ENCODE data around the gene PROSER1.

The PROSER1 gene

DNA sequence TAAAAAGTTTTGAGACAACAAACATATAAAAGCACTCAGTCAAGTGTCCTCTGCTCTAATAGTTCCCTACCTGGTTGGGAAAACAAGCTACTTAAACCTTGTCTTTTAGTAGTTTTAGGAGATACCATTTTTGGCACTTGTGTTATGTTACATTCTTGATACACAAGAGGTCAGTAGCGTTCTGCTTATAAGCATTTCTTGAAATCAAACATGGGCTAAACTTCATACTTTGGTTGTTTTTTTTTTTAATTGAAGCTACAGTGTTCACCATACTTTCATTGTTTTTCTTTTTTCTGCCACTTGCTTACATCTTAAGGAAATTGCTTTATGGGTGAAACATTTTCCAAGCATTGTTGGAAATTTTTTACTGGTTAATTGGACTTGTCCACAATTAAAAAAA, 13.3 kb upstream of the PROSER1 start:
- no peak for TF ChIP-seq ARNTL (CRISPR knock-in tag; IDR thresholded peaks at IDR 0.05; ENCODE audit: borderline replicate concordance, low read depth)
- ATAC-seq, result peak; percentile 67

DNA sequence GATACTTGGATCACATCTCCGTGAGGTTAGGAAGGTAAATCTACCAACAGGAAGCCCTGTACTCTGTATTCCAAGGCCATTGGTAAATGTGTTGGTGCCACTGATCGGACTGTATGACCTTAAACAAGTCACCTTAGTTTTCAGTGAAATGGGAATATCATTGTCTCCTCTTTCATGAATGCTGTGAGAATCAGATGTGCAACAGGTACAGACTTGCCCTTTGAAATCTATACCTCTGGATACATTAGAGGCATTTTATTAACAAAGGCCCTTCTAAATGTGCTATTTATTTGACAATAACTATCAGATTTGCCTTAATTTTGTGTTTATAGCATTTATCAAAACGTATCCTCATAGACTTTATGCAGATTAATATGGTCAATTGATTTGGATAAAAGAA, 11.4 kb upstream of the PROSER1 start:
- ATAC-seq, result no peak
- TF ChIP-seq SNAI2 (CRISPR knock-in tag; IDR thresholded peaks at IDR 0.05) (no peak), ZFP30 (CRISPR knock-in tag; IDR thresholded peaks at IDR 0.05) (no peak), ARNTL (CRISPR knock-in tag; IDR thresholded peaks at IDR 0.05; ENCODE audit: borderline replicate concordance, low read depth) (no peak), RARB (CRISPR knock-in tag; IDR thresholded peaks at IDR 0.05) (no peak), ZFP3 (CRISPR knock-in tag; IDR thresholded peaks at IDR 0.05) (no peak), CSDC2 (CRISPR knock-in tag; IDR thresholded peaks at IDR 0.05) (no peak), ZC3H10 (CRISPR knock-in tag; IDR thresholded peaks at IDR 0.05) (no peak), ZNF8 (CRISPR knock-in tag; IDR thresholded peaks at IDR 0.05) (no peak)
- TF ChIP-seq, protein P1, sequence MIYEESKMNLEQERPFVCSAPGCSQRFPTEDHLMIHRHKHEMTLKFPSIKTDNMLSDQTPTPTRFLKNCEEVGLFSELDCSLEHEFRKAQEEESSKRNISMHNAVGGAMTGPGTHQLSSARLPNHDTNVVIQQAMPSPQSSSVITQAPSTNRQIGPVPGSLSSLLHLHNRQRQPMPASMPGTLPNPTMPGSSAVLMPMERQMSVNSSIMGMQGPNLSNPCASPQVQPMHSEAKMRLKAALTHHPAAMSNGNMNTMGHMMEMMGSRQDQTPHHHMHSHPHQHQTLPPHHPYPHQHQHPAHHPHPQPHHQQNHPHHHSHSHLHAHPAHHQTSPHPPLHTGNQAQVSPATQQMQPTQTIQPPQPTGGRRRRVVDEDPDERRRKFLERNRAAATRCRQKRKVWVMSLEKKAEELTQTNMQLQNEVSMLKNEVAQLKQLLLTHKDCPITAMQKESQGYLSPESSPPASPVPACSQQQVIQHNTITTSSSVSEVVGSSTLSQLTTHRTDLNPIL (CRISPR knock-in tag; IDR thresholded peaks at IDR 0.05; ENCODE audit: low read depth), result no peak
- TF ChIP-seq, protein P2, sequence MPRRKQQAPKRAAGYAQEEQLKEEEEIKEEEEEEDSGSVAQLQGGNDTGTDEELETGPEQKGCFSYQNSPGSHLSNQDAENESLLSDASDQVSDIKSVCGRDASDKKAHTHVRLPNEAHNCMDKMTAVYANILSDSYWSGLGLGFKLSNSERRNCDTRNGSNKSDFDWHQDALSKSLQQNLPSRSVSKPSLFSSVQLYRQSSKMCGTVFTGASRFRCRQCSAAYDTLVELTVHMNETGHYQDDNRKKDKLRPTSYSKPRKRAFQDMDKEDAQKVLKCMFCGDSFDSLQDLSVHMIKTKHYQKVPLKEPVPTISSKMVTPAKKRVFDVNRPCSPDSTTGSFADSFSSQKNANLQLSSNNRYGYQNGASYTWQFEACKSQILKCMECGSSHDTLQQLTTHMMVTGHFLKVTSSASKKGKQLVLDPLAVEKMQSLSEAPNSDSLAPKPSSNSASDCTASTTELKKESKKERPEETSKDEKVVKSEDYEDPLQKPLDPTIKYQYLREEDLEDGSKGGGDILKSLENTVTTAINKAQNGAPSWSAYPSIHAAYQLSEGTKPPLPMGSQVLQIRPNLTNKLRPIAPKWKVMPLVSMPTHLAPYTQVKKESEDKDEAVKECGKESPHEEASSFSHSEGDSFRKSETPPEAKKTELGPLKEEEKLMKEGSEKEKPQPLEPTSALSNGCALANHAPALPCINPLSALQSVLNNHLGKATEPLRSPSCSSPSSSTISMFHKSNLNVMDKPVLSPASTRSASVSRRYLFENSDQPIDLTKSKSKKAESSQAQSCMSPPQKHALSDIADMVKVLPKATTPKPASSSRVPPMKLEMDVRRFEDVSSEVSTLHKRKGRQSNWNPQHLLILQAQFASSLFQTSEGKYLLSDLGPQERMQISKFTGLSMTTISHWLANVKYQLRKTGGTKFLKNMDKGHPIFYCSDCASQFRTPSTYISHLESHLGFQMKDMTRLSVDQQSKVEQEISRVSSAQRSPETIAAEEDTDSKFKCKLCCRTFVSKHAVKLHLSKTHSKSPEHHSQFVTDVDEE (CRISPR knock-in tag; IDR thresholded peaks at IDR 0.05), result no peak
- TF ChIP-seq, protein P3, sequence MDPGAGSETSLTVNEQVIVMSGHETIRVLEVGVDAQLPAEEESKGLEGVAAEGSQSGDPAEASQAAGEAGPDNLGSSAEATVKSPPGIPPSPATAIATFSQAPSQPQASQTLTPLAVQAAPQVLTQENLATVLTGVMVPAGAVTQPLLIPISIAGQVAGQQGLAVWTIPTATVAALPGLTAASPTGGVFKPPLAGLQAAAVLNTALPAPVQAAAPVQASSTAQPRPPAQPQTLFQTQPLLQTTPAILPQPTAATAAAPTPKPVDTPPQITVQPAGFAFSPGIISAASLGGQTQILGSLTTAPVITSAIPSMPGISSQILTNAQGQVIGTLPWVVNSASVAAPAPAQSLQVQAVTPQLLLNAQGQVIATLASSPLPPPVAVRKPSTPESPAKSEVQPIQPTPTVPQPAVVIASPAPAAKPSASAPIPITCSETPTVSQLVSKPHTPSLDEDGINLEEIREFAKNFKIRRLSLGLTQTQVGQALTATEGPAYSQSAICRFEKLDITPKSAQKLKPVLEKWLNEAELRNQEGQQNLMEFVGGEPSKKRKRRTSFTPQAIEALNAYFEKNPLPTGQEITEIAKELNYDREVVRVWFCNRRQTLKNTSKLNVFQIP (CRISPR knock-in tag; IDR thresholded peaks at IDR 0.05; ENCODE audit: borderline replicate concordance, low read depth), result no peak

DNA sequence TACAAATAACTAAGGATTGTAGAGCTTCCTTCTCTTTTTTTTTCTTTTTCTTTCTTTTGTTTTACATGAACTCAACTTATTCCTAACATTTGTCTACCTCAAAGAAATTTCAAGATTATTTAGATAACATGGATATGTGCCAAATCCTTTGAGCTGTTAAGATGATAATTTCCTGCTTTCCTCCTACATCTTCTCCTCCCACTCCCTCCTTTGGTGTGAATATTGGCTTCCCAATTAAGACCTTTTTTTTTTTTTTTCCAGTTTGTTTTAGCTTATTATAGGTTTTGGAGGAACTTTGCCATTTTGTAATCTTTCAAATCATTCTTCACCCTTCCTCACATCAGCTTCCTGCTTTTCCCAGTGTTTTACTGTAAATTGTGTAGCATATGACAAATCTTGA, 10.9 kb upstream of the PROSER1 start:
- TF ChIP-seq SNAI2 (CRISPR knock-in tag; IDR thresholded peaks at IDR 0.05) (no peak), ISL1 (CRISPR knock-in tag; IDR thresholded peaks at IDR 0.05) (no peak), BACH2 (CRISPR knock-in tag; IDR thresholded peaks at IDR 0.05; ENCODE audit: borderline replicate concordance) (no peak), RARB (CRISPR knock-in tag; IDR thresholded peaks at IDR 0.05) (no peak), PPARA (CRISPR knock-in tag; IDR thresholded peaks at IDR 0.05; ENCODE audit: borderline replicate concordance) (no peak), ZNF8 (CRISPR knock-in tag; IDR thresholded peaks at IDR 0.05) (no peak), ESRRG (CRISPR knock-in tag; IDR thresholded peaks at IDR 0.05) (no peak)
- TF ChIP-seq, protein P4, sequence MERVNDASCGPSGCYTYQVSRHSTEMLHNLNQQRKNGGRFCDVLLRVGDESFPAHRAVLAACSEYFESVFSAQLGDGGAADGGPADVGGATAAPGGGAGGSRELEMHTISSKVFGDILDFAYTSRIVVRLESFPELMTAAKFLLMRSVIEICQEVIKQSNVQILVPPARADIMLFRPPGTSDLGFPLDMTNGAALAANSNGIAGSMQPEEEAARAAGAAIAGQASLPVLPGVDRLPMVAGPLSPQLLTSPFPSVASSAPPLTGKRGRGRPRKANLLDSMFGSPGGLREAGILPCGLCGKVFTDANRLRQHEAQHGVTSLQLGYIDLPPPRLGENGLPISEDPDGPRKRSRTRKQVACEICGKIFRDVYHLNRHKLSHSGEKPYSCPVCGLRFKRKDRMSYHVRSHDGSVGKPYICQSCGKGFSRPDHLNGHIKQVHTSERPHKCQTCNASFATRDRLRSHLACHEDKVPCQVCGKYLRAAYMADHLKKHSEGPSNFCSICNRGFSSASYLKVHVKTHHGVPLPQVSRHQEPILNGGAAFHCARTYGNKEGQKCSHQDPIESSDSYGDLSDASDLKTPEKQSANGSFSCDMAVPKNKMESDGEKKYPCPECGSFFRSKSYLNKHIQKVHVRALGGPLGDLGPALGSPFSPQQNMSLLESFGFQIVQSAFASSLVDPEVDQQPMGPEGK (CRISPR knock-in tag; IDR thresholded peaks at IDR 0.05; ENCODE audit: borderline replicate concordance), result no peak
- TF ChIP-seq, protein P3 (CRISPR knock-in tag; IDR thresholded peaks at IDR 0.05; ENCODE audit: borderline replicate concordance, low read depth), result no peak
- no peak for ATAC-seq

DNA sequence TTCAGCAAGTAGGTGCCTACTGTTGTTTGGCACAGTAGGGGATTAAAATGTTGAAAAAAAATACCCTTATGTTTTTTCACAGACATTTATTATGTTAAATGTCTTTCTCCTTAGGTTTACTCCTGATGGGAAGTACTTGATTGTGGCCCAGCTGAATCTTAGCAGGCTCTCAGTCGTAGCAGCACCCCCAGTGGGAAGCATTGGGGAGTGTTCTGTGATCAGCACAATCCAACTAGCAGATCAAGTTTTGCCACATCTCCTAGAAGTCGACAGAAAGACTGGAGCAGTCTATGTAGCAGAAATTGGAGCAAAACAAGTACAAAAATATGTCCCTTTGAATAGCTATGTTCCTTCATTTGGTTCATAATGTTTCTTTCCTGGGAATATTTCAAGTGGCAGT, 9.7 kb upstream of the PROSER1 start:
- peak; percentile 74 for ATAC-seq
- TF ChIP-seq, protein P5, sequence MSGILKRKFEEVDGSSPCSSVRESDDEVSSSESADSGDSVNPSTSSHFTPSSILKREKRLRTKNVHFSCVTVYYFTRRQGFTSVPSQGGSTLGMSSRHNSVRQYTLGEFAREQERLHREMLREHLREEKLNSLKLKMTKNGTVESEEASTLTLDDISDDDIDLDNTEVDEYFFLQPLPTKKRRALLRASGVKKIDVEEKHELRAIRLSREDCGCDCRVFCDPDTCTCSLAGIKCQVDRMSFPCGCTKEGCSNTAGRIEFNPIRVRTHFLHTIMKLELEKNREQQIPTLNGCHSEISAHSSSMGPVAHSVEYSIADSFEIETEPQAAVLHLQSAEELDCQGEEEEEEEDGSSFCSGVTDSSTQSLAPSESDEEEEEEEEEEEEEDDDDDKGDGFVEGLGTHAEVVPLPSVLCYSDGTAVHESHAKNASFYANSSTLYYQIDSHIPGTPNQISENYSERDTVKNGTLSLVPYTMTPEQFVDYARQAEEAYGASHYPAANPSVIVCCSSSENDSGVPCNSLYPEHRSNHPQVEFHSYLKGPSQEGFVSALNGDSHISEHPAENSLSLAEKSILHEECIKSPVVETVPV (CRISPR knock-in tag; IDR thresholded peaks at IDR 0.05), result no peak
- TF ChIP-seq RARB (CRISPR knock-in tag; IDR thresholded peaks at IDR 0.05) (no peak), CSDC2 (CRISPR knock-in tag; IDR thresholded peaks at IDR 0.05) (no peak), PPARA (CRISPR knock-in tag; IDR thresholded peaks at IDR 0.05; ENCODE audit: borderline replicate concordance) (no peak), ZNF70 (CRISPR knock-in tag; IDR thresholded peaks at IDR 0.05) (no peak), ZNF565 (CRISPR knock-in tag; conservative IDR thresholded peaks at IDR 0.05; ENCODE audit: low read depth) (no peak), ARNTL (CRISPR knock-in tag; IDR thresholded peaks at IDR 0.05; ENCODE audit: borderline replicate concordance, low read depth) (no peak)
- TF ChIP-seq, protein P4 (CRISPR knock-in tag; IDR thresholded peaks at IDR 0.05; ENCODE audit: borderline replicate concordance), result no peak
- TF ChIP-seq, protein P2 (CRISPR knock-in tag; IDR thresholded peaks at IDR 0.05), result no peak

Measured in SK-N-SH treated with all-trans-retinoic acid at 6 μM for 48 hours (cell line).